H7 (cell line): Measurements from ENCODE around the gene PCDH19. TPM values are rescaled to one million over a fixed set of nuclear protein-coding genes. Genes with fewer than 3 reads are reported as not detected.

Experiments used
- DNase-seq: peaks from one replicate; pipeline ENCODE4 v3.0.0; 2012
- H3K27me3 ChIP-seq: 2 replicates; pipeline ENCODE4 v1.6.0; 2011; ENCODE audit warnings: mild to moderate bottlenecking, low read length; ENCODE audit not compliant: control insufficient read depth, insufficient read depth
- H3K36me3 ChIP-seq: replicated peaks from 2 replicates; pipeline ENCODE4 v1.5.1; 2011; ENCODE audit warnings: low read length; ENCODE audit not compliant: control insufficient read depth, insufficient read depth
- H3K4me3 ChIP-seq: 2 replicates; pipeline ENCODE4 v1.5.1; 2011; ENCODE audit warnings: low read depth, mild to moderate bottlenecking, control low read depth, low read length, moderate library complexity; ENCODE audit not compliant: insufficient read depth
- total RNA-seq: library from RNA; depleted of rRNA; stranded (reverse); fragments of >200 nt; shearing (Covaris generic); gene quantifications from 2 replicates; pipeline ENCODE4 v1.2.3, GENCODE V29; 2014

Gene PCDH19
- total RNA-seq, 1 experiment from 2014 or later = 1.1 TPM

- DNase-seq = peak; percentile 73
- H3K36me3 ChIP-seq = no peaks in the 10 kb centered on the region
- peak overlapping the region; percentile 23 for H3K4me3 ChIP-seq
- H3K27me3 ChIP-seq = peaks cover 68% of the 10 kb centered on the region
Observed at GRCh38 chrX:100410901-100411801, 1.1 kb upstream of the PCDH19 start.

DNA sequence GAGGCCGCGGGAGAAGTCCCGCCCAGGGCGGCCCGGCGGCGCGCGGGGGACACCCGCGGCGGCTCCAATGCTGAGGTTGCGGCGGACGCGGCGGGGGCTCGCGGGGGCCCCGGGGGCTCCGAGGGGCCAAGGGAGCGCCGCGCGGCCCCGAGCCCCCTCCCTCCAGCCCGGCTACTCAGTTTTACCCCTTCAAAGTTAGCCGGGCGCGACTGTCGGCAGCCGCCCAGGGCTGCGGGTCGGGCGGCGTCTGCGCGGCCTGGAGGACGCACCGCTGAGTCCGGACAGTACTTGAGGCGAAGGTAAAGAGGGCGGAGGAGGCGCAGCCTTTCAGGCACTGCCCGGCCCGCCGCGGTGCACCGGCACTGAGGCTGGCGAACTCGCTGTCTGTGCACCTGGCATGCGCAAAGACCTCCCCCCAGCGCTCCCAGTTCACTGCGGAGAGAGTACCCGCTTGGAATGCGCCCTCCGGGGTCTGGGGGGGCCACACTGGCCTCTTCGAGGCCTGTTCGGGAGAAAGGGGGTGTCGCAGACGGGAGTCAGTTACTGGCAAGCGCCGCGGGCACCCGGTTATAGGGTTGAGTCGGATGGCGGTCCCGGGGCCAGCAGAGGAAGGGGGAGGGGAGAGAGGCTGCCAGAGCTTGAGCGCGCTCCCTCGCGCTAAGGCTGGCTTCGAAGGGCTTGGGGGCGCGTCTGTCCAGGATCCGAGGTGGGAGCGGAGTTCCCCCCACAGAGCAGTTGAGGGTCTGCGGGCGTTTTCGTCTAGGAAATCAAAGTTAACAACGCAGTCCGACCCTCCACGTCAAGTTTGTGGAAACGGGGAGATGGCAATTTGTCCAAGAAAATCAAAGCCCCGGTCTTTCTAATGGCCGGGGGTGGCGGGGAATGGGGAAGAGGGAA is 1.1 kb downstream of the PCDH19 start:
- no peaks in the 10 kb centered on the region for H3K36me3 ChIP-seq
- peak; percentile 85 for DNase-seq
- H3K4me3 ChIP-seq = peak overlapping the region; percentile 46
- peaks cover 89% of the 10 kb centered on the region for H3K27me3 ChIP-seq

- H3K27me3 ChIP-seq = peaks cover 97% of the 10 kb centered on the region
Observed at GRCh38 chrX:100407784-100408712, 2.0 kb downstream of the PCDH19 start.

GRCh38 chrX:100407147-100407783 is 2.8 kb downstream of the PCDH19 start:
- H3K36me3 ChIP-seq = no peaks in the 10 kb centered on the region
- DNase-seq = peak; percentile 8
- no peak overlapping the region for H3K4me3 ChIP-seq
- peaks cover 97% of the 10 kb centered on the region for H3K27me3 ChIP-seq

More at GRCh38 chrX:100407784-100408712, 2.0 kb downstream of the PCDH19 start:
- peak; percentile 20 for DNase-seq
- Histone ChIP-seq H3K36me3 (no peaks in the 10 kb centered on the region), H3K4me3 (peak overlapping the region; percentile 19; the same call in 1 of the 2 replicates)

- Histone ChIP-seq H3K4me3 (no peak overlapping the region), H3K27me3 (peaks cover 86% of the 10 kb centered on the region), H3K36me3 (no peaks in the 10 kb centered on the region)
- no peak for DNase-seq
Observed at GRCh38 chrX:100405424-100405823, 4.6 kb downstream of the PCDH19 start.

DNA sequence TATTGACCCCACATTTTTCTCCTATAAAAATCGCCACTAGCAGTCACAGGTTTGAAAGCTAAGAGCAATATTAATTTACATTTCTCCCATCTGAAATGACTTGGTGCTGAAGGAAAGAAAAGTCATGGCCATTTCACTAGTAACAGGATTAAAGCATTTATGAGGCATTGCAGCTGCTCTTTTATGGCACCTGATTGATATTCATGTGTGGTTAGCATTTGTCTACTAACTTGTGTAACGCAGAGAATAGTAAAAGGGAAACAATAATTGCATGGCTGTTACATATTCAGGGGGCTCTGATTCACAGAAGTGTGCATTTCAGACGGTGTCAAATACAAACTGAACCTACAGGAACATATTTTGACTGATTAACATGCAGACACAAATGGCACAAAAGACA is 5.2 kb downstream of the PCDH19 start:
- peaks cover 84% of the 10 kb centered on the region for H3K27me3 ChIP-seq
- no peaks in the 10 kb centered on the region for H3K36me3 ChIP-seq
- DNase-seq = no peak
- H3K4me3 ChIP-seq = no peak overlapping the region

- H3K27me3 ChIP-seq = peaks cover 44% of the 10 kb centered on the region
- H3K36me3 ChIP-seq = no peaks in the 10 kb centered on the region
- no peak overlapping the region for H3K4me3 ChIP-seq
- no peak for DNase-seq
Observed at GRCh38 chrX:100395781-100396180, 14.3 kb downstream of the PCDH19 start.

DNA sequence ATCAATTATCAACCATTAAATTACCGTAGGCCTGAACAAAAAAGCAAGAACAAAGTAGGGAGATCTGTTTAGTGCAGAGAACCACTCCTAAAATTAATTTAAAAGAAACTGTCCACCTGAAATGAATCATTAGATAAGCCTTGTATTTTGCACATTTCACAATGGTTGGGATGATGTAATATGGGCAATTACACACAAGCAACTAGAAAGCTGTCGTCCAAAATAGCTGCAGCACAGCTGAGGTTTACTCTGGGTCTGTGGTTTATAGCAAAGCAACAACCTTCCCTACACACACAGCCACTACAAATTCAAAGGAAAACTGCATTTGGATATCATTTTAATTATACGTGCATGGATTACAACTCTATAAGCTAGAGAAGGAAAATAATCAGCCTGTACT is 28.5 kb downstream of the PCDH19 start:
- no peak for DNase-seq
- no peaks in the 10 kb centered on the region for H3K36me3 ChIP-seq
- H3K4me3 ChIP-seq = no peak overlapping the region
- no peaks in the 10 kb centered on the region for H3K27me3 ChIP-seq

DNA sequence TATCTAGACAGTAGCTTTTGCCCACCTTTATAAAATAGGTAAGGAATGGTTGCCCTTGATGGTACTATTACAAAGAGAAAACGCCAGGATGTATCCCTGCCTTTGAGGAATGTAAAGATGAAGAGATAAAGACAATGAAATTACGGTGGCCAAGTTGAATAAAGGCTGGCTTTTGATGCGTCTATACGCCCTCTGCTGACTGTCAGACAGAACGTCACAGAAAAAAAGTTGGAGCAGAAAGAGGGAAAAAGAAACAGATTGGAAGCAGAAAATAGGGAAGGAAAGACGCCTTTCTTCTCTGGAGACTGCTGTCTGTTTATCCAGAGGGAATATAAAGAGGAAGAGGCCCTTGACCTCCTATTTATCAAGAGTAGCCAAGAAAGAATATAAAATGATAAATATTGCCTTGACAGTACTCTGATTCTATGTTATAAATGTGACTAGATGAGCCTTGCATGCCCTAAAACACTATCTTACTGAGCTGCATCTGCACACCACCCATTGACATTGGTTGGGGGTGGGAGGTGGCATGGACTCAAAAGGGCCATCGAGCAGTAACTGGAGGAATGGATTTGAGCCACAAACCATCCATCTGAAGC is 30.6 kb downstream of the PCDH19 start:
- Histone ChIP-seq H3K36me3 (no peaks in the 10 kb centered on the region), H3K4me3 (no peak overlapping the region), H3K27me3 (no peaks in the 10 kb centered on the region)
- DNase-seq = peak; percentile 18

GRCh38 chrX:100377826-100378225 is 32.2 kb downstream of the PCDH19 start:
- no peak for DNase-seq
- H3K4me3 ChIP-seq = no peak overlapping the region
- no peaks in the 10 kb centered on the region for H3K36me3 ChIP-seq
- no peaks in the 10 kb centered on the region for H3K27me3 ChIP-seq

DNA sequence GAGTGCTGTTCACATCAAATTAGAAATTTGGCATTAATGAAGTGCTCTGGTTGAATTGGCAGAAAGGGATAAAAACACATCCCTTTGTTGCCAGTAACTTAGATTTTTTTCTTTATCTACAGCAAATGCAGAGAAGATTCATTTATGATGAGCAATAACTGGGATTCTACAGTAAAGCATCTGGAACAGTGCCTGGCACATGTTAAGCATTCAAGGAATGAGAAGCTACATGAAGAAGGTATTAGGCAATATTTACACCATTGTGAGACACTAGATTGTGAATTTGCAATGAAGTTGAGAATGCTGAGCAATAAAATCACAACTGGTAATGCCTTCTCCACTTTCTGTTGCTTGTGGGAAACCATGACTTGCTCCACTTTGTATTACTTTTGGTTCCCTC is 33.5 kb downstream of the PCDH19 start:
- H3K27me3 ChIP-seq = no peaks in the 10 kb centered on the region
- DNase-seq = no peak
- no peak overlapping the region for H3K4me3 ChIP-seq

DNA sequence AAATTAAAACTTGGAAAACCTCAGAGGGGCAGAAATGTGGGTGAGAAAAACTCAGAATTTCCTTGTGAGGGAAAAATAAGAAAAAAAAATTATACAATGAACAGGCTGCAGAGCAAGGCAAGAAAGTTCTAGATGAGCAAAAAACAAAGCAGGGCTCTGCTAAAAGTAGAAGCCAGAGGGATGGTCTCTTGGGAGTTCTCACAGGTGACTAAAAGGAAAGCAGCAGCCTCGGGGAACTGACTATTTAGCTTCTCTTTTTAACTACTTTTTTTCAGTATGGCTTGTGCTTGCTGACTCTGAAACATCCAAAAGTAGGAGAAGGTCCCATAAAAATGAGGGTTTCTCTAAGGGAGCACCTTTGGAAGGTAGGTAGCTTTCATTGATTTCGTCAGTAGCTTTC is 36.4 kb downstream of the PCDH19 start:
- Histone ChIP-seq H3K27me3 (no peaks in the 10 kb centered on the region), H3K4me3 (no peak overlapping the region), H3K36me3 (no peaks in the 10 kb centered on the region)
- no peak for DNase-seq

More for the DNA sequence above, 33.5 kb downstream of the PCDH19 start:
- no peaks in the 10 kb centered on the region for H3K36me3 ChIP-seq

DNA sequence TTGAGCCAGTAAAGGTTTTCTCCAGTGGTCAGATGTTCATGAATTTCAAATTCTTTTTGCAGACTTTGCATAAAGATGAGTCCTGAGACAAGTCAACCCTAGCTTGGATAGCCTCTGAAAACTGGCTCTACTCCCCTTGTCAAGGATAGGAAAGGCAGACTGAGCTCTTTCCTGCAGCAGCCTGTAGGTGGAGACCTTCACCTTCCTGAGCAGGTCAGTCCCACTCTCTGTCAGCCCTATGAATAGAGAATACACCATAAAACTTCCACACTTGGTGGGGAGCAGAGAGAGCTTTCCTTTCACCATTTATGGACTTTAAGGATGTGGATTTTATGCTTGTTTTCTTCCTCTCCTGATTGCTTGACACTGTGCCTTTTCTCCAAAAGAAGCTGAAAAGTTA is 41.9 kb downstream of the PCDH19 start:
- H3K4me3 ChIP-seq = no peak overlapping the region
- H3K27me3 ChIP-seq = no peaks in the 10 kb centered on the region
- peak; percentile 63 for DNase-seq
- H3K36me3 ChIP-seq = no peaks in the 10 kb centered on the region
